ENCODE data around the gene TRIM71.

- no peak for TF ChIP-seq CTCF (IDR thresholded peaks at IDR 0.05)
- no peak for TF ChIP-seq EZH2 (IDR thresholded peaks at IDR 0.05; ENCODE audit: borderline replicate concordance, insufficient read depth, low read depth, low read length, poor library complexity, severe bottlenecking)
Observed at GRCh38 chr3:32867954-32868353, 50.2 kb downstream of the TRIM71 start.
